Mucosa of stomach (tissue), 1 donor: ENCODE results near the gene ABCA2.
A peak's percentile ranks its signal among the peaks of the same experiment; 100 is the strongest.

Source experiments
- H3K27me3 ChIP-seq: one replicate; pipeline ENCODE4 v1.7.0; 2013; ENCODE audit warnings: mild to moderate bottlenecking, low read length; ENCODE audit not compliant: control insufficient read depth, insufficient read depth
- H3K36me3 ChIP-seq: one replicate; pipeline ENCODE4 v1.7.0; 2013; ENCODE audit warnings: low read length; ENCODE audit not compliant: control insufficient read depth, insufficient read depth
- H3K4me1 ChIP-seq: one replicate; pipeline ENCODE4 v1.7.0; 2013; ENCODE audit warnings: mild to moderate bottlenecking, low read length; ENCODE audit not compliant: control insufficient read depth, insufficient read depth
- H3K4me3 ChIP-seq: one replicate; pipeline ENCODE4 v1.7.0; 2013; ENCODE audit warnings: low read length
- H3K9ac ChIP-seq: one replicate; pipeline ENCODE4 v1.7.0; 2013; ENCODE audit warnings: mild to moderate bottlenecking, low read length, moderate library complexity
- H3K9me3 ChIP-seq: one replicate; pipeline ENCODE4 v1.7.0; 2013; ENCODE audit warnings: mild to moderate bottlenecking, low read length, moderate library complexity; ENCODE audit not compliant: control insufficient read depth
- donor health status: Pancreatic carcinoma.

The ABCA2 gene

DNA sequence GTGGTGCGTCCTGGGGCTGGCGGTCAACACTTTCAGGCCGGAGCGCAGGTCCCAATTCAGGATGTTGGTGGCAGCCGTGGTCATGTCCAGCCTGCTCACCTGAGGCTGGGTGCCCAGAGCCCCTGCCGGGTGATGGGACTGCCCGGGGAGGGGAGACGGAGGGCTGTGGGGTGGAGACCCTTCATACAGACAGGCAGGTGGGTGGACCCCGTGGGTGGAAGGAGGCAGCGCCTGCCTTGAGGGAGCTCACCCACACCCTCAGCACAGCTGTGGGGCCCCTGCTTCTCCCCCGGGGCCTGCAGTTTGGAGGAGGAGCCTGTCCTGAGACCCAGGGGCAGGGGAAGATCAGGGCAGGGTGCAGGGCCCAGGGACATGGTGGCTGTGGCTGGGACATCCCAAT lies 57.7 kb downstream of the ABCA2 start:
- no peak overlapping the region for H3K9ac ChIP-seq
- H3K9me3 ChIP-seq, result no peaks in the 10 kb centered on the region
- H3K4me1 ChIP-seq, result peaks cover 6% of the 10 kb centered on the region
- no peaks in the 10 kb centered on the region for H3K36me3 ChIP-seq
- peaks cover 11% of the 10 kb centered on the region for H3K27me3 ChIP-seq
- no peak overlapping the region for H3K4me3 ChIP-seq

- Histone ChIP-seq H3K9me3 (no peaks in the 10 kb centered on the region), H3K27me3 (peaks cover 11% of the 10 kb centered on the region), H3K4me1 (peaks cover 2% of the 10 kb centered on the region)
These were observed 58.3 kb downstream of the ABCA2 start for GRCh38 chr9:136969774-136970173.

GRCh38 chr9:136969150-136969549 lies 58.9 kb downstream of the ABCA2 start:
- H3K4me3 ChIP-seq, result no peak overlapping the region
- H3K4me1 ChIP-seq, result peaks cover 8% of the 10 kb centered on the region
- H3K27me3 ChIP-seq, result peaks cover 11% of the 10 kb centered on the region
- H3K9me3 ChIP-seq, result no peaks in the 10 kb centered on the region
- H3K36me3 ChIP-seq, result no peaks in the 10 kb centered on the region
- H3K9ac ChIP-seq, result no peak overlapping the region

More at GRCh38 chr9:136969774-136970173, 58.3 kb downstream of the ABCA2 start:
- Histone ChIP-seq H3K4me3 (no peak overlapping the region), H3K9ac (no peak overlapping the region), H3K36me3 (no peaks in the 10 kb centered on the region)

- Histone ChIP-seq H3K9ac (no peak overlapping the region), H3K4me1 (peaks cover 11% of the 10 kb centered on the region), H3K27me3 (peaks cover 11% of the 10 kb centered on the region), H3K9me3 (no peaks in the 10 kb centered on the region), H3K4me3 (no peak overlapping the region), H3K36me3 (no peaks in the 10 kb centered on the region)
These were observed 59.5 kb downstream of the ABCA2 start for GRCh38 chr9:136968333-136969127.

DNA sequence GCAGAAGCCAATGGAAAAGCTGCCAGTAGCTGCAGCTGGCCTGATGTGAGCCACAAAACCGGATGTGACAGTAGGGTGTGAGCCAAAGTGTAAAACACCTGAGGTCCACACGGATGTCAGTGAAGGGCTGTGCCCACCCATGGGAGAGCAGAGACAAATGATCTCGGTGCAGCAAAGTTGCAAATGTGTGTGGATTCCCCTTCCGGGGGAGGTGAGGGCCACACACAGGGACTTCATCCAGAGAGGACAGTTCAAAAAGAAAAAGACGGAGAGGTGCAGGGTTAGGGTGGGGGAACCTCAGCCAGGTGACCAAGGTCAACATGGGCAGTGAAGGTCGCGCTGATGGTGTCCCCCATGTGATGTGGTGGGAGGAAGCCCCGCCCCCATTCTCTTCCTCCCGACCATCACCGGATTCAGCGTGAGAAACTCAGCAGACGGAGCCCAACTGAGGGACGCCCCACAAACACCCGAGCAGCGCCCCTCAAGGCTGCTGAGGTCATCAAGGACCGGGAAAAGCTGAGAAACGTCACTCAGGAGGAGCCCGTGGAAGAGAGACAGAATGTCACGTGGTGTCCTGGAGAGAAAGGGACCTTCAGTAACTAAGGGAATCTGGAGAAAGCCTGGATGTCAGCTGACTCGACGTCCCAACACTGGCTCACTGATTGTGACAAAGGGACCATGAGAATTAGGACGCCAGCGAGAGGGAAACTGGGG lies 62.1 kb downstream of the ABCA2 start:
- Histone ChIP-seq H3K27me3 (peaks cover 11% of the 10 kb centered on the region), H3K9me3 (no peaks in the 10 kb centered on the region), H3K4me3 (no peak overlapping the region), H3K36me3 (no peaks in the 10 kb centered on the region), H3K9ac (no peak overlapping the region), H3K4me1 (peaks cover 11% of the 10 kb centered on the region)

GRCh38 chr9:136964833-136965422 lies 63.1 kb downstream of the ABCA2 start:
- Histone ChIP-seq H3K4me1 (peaks cover 11% of the 10 kb centered on the region), H3K4me3 (peak overlapping the region; percentile 17), H3K9ac (peak overlapping the region; percentile 41), H3K27me3 (peaks cover 6% of the 10 kb centered on the region), H3K9me3 (no peaks in the 10 kb centered on the region), H3K36me3 (no peaks in the 10 kb centered on the region)

DNA sequence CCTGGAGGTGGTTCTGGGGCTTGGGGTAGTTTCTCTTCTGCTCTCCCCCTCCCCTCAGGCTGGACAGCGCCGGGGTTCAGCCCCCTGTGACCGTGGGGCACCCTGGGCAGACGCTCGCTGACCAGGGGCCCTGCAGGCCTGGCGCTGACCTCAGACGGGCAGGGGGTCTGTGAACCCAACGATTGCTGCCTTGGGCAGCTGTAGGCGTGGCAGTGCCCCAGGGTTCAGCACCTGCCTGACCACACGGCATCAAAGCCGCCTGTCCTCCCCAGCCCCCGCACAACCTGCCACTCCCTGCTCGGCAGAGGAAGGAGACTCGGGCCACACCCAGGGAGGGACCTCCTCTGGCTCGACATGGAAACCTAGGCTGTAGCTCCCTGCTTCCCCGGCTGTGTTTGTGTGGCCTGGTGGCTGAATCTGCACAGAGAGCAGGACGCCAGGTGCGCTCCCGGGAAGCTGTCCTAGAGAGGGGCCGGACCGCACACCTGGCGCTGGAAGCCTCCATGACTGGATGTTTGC lies 63.8 kb downstream of the ABCA2 start:
- Histone ChIP-seq H3K9ac (peak overlapping the region; percentile 41), H3K36me3 (no peaks in the 10 kb centered on the region), H3K27me3 (peaks cover 6% of the 10 kb centered on the region), H3K9me3 (no peaks in the 10 kb centered on the region), H3K4me3 (peak overlapping the region; percentile 17), H3K4me1 (peaks cover 11% of the 10 kb centered on the region)

- H3K27me3 ChIP-seq, result peaks cover 6% of the 10 kb centered on the region
- no peak overlapping the region for H3K9ac ChIP-seq
- no peaks in the 10 kb centered on the region for H3K36me3 ChIP-seq
- H3K4me3 ChIP-seq, result no peak overlapping the region
- no peaks in the 10 kb centered on the region for H3K9me3 ChIP-seq
- H3K4me1 ChIP-seq, result peaks cover 11% of the 10 kb centered on the region
These were observed 64.3 kb downstream of the ABCA2 start for GRCh38 chr9:136963751-136964150.

DNA sequence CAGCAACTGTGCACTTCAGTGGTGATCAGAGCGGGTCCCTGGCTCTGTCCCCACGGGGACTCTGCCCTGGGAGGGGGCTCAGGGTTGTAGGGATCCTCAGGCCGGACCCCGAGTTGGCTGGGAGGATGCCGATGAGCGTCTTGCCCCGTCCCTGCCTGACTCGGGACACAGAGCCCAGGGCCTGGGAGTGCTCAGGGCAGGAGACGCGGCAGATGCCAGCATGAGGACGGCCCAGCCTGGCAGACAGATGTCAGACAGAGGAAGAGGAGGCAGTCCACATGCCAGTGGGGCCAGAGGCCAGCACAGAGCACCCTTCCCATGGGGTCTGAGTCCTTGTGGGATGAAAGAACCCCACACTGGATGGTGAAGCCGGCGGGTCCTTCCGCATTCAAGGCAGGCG lies 64.7 kb downstream of the ABCA2 start:
- Histone ChIP-seq H3K27me3 (peaks cover 6% of the 10 kb centered on the region), H3K4me3 (no peak overlapping the region), H3K4me1 (peaks cover 11% of the 10 kb centered on the region), H3K9me3 (no peaks in the 10 kb centered on the region), H3K36me3 (no peaks in the 10 kb centered on the region), H3K9ac (no peak overlapping the region)

DNA sequence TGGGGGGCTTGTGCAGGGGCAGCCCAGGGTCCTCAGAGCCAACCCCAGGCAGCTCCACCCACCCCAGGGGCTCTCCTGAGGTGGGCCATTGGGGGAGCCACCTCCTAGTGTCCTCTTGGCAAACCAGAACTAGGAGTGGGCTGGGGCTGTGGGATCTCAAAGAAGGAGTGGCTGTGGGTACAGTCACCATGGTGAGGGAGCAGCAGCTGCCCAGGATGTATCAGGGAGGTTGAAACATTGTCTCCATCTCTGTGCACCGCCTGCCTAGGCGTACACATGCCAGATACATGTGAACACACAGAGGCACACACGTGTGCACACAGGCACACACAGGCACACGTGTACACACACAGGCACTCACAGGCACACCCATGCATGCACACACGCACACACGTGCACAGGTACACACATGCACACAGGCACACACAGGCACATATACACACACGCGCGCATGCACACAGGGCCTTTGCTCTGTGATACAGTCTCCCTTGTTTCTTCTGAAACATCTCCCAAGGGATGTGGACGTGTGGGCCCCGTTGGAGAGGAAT lies 65.3 kb downstream of the ABCA2 start:
- H3K4me1 ChIP-seq, result peaks cover 11% of the 10 kb centered on the region
- H3K27me3 ChIP-seq, result peaks cover 6% of the 10 kb centered on the region
- no peak overlapping the region for H3K9ac ChIP-seq
- no peak overlapping the region for H3K4me3 ChIP-seq
- no peaks in the 10 kb centered on the region for H3K9me3 ChIP-seq
- H3K36me3 ChIP-seq, result no peaks in the 10 kb centered on the region

GRCh38 chr9:136962163-136962562 lies 65.9 kb downstream of the ABCA2 start:
- H3K4me3 ChIP-seq, result no peak overlapping the region
- peaks cover 6% of the 10 kb centered on the region for H3K27me3 ChIP-seq
- no peak overlapping the region for H3K9ac ChIP-seq
- H3K36me3 ChIP-seq, result no peaks in the 10 kb centered on the region
- peaks cover 11% of the 10 kb centered on the region for H3K4me1 ChIP-seq
- H3K9me3 ChIP-seq, result no peaks in the 10 kb centered on the region
